Stimulated activated CD8-positive, alpha-beta memory T cell treated with anti-CD3 and anti-CD28 coated beads, Interleukin-4, amount 100 ng/mL, for 48 hours (primary cell): ENCODE results near the gene GRIN2A.

ENCODE experiments used
- DNase-seq: peaks from one replicate; pipeline ENCODE4 v3.0.0-alpha.2; 2020

The GRIN2A gene

DNA sequence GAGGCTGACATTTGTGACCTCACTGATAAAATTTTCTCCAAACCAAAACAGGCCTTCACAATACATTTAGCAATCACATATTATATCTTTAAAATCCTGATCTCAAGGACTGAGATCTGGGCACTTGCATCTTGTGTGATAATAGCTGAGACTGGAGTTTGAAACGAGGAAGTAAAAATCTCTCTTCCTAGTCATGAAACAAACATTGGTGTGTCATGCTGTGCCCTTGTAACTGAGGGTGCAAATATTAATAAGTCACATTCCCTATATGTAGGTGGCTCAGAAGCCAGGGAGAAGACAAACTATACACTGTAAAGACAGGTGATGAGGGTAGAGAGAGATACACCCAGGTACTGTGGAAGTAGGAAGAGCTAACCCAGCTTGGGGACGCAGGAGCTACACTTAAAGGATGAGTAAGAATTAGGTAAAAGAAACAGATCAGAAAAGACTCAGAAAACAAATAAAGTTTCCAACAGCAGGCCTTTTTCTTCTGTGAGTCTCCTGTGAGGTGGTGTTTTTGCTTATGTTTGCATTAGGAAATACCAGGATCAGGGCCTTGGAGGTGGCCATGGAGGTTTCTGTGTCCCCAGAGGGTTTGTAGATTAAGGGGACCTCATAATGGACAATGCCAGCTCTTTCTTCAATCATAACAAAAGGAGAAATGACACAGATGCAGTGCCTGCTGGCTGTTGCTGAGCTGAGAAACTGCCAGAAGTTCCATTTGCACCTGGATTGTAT lies 335.7 kb downstream of the GRIN2A start:
- DNase-seq = no peak

GRCh38 chr16:9845661-9846361 lies 336.4 kb downstream of the GRIN2A start:
- DNase-seq = no peak

DNA sequence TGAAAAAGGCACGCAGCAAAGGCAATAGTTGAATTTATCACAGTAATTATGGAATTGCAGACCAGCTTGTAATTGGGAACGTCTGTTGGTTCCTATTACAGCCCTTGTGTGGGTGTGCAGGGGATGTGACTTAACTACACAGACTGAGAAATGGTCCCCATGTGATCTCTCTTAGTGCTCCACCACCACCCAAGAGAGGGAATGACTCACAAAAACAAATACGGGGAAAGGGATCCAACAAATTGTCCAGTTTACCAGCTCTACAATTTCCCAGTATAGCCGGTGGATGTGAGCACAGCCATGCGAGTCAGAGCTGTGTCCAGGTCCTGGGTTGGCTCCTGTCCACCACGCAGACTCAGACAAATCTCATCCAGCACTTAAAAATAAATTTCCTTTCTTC lies 337.9 kb downstream of the GRIN2A start:
- DNase-seq = no peak

DNA sequence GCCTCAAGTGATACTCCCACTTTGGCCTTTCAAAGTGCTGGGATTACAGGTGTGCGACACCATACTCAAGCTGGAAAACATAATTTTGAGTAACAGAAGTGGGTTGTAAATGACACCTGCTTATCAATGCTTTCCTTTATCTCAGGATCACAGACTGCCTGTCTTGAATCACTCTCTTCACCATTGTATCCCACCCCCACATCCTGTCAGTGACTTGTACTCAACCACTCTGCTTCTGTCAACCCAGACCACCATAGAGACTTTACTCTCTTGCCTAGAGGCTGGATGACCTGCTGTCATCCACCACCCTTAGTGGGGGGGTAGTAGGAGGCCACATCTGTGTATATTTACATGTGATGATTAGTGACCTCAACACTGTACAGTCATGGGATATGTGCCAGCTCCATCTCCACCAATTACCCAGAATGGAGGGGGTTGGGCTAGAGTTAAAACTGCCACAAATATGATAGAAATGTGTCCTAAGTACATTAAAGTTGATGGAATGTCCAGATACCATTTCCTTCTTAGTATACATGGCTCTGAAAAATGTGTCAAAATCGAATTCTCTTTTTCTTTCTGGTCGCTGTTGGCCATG lies 338.7 kb downstream of the GRIN2A start:
- DNase-seq = no peak

GRCh38 chr16:9840761-9841665 lies 341.2 kb downstream of the GRIN2A start:
- DNase-seq = no peak

DNA sequence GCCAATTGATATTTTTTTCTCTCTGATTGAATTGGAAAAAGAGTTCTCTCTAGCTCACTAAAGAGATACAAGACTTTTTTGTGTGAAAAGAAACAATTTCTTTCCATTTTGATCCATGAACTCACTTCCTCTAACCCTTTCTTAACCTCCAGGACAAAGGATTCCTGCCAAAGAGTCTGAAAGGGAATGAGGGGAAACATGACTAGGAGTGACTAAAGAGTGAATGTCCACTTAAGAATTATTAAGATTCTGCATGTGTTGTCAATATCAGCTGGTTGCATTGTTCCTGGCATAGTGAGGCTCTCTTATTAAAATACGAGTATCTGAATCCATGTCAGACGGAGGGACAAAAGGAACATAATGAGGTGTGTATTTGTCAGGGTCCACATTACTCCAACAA lies 344.7 kb downstream of the GRIN2A start:
- DNase-seq = no peak

- no peak for DNase-seq
These were observed 346.0 kb downstream of the GRIN2A start for GRCh38 chr16:9836118-9836736.

DNA sequence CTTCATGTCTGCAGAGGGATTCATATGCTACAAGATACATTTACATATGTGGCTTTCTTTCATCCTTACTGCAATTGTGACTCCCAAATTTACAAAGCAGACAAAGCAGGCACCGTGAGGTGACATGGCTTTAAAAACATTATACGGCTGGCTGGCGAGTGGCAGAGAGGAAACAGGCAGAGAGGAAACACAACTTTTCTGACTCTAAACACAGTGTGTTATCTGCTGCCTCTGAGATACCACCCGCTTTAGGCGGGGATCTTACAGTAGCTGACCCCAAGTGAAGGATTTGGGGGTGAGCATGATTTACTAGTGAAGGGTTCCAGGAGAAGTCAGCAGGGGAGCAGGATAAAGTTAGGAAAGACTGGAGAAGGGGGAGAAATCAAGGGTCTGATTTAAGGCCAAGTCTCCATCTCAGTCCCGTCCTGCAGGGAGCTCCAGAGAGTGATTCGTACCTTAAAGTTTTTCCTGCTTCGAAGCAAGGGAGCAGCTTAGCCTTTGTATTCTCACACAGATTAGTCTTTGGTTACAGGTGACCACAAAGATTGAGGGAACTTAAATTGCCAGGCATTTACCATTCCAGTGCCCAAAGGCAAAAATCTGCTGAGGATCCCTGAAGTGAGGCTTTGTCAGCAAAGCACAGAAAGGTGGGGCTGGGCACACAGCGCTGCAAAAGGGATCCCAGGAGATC lies 355.0 kb downstream of the GRIN2A start:
- DNase-seq = no peak

DNA sequence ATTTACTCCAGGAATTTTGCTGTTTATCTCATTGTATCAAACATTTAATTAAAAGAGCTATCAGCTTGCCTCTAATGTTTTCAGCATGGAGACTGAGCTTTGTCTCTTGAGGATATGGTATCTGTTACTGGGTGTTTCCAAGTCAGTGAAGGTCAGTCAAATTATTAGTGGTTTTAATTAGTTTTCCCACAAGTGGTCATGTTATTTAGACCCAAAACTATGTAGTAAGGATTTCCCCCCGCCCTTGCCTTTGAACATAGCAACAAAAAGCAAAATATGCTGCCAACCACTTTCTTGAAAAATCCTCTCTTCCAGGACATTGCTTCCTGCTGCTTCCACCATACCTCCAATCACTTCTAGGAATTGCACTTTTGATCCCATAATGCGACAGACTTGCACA lies 355.6 kb downstream of the GRIN2A start:
- no peak for DNase-seq

DNA sequence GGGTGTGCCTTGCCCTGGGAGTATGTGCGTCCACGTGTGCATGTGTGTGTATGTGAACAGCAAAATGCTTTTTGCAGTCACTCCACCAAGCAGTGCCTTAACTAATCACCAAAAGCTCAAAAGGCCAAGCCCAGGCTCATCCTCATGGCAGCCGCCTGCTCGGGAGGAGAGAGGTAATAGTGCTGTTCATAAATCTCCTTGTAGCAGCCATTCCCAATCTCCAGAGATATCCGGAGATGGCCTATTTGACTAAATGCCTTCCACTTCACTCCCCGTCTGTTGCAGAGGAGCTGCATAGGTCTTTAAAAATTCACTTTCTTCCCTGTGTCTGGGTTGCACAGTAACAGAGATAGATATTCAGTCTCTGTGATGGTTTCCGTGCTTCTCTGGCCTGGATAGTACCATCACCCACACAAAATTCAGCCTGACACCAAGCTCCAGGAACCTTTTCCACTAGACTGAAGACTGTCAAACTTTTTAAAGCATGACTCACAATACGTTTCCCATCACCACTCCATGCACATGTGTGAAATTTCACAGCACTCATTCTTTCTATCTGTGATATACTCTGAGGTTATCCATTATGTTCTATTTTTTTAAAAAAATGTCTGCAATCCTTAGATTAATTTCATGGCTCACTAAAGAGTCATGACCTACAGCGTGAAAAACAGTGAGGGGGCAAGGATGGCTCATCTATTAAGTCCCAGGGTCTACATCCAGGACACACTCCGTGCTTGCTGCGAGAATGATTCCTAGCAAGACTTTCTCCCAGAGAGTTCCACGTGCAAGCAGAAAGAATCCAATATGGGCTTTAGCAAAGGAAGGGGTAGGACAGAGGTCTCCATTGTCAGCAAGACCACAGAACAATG lies 357.8 kb downstream of the GRIN2A start:
- no peak for DNase-seq

GRCh38 chr16:9823510-9823909 lies 358.7 kb downstream of the GRIN2A start:
- DNase-seq = no peak

GRCh38 chr16:9821970-9822369 lies 360.3 kb downstream of the GRIN2A start:
- DNase-seq = no peak

- DNase-seq = no peak
These were observed 360.9 kb downstream of the GRIN2A start for GRCh38 chr16:9821331-9821730.

- DNase-seq = no peak
These were observed 361.6 kb downstream of the GRIN2A start for GRCh38 chr16:9820476-9821246.

GRCh38 chr16:9818702-9819101 lies 363.5 kb downstream of the GRIN2A start:
- DNase-seq = no peak

GRCh38 chr16:9817586-9817985 lies 364.6 kb downstream of the GRIN2A start:
- DNase-seq = no peak

GRCh38 chr16:9816644-9817043 lies 365.6 kb downstream of the GRIN2A start:
- DNase-seq = no peak

GRCh38 chr16:9813665-9814064 lies 368.6 kb downstream of the GRIN2A start:
- DNase-seq = no peak

DNA sequence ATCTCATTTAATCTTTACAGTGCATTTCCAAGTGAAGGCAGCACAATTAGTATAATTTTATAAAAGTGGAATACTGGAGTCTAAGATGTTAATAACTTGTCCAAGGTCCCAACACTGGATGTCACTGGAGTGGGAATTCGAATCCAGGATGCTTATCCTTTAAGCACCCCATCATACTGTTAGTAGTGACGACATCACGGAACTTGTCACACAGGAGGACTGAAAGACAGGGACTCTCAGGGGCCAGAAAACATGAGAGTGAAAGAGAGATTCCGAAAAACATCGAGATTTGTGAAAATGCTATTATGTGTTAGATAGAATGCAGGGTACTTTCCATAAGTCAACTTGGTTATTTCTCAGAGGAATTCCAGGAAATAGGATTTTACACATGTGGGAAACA lies 374.0 kb downstream of the GRIN2A start:
- DNase-seq = no peak

DNA sequence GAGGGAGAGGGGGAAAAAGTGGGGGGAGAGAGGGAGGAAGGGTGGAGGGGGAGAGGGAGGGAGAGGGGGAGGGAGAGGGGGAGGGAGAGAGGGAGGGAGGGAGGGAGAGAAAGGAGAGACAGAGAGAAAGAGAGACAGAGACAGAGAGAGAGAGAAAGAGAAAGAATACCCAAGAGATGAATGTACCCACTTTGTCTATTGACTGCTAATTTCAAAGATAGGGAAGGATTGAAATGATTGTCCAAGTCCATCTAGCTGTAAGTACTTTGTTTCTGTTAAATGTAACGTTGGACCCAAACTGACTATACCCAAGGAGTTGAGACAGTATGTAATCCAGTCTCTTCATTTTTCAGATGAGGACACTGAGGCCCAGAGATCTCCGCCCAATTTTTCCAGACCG lies 374.9 kb downstream of the GRIN2A start:
- no peak for DNase-seq
